Thymus (tissue), 11 donors: Measurements from ENCODE around the gene FRMPD1. TPM values are rescaled to one million over a fixed set of nuclear protein-coding genes. Genes with fewer than 3 reads are reported as not detected.

Experiments used
- DNase-seq, 9 donors: peaks; one replicate each; pipeline ENCODE4 v3.0.0-alpha.2; 2013; ENCODE audit warnings: low spot score in 9 of 9, low read depth in 6 of 9, missing footprints in 1 of 9
- H3K27ac ChIP-seq, 2 donors: one replicate each; pipeline ENCODE4 v1.5.1; 2013; ENCODE audit warnings: control low read depth in 1 of 2, low read depth in 1 of 2, low read length in 1 of 2, mild to moderate bottlenecking in 1 of 2, moderate library complexity in 1 of 2
- H3K27me3 ChIP-seq, 2 donors: one replicate each; pipeline ENCODE4 v1.5.1; 2013; ENCODE audit warnings: low read length in 1 of 2; ENCODE audit not compliant: control insufficient read depth in 2 of 2, insufficient read depth in 1 of 2
- H3K36me3 ChIP-seq, 2 donors: one replicate each; pipeline ENCODE4 v1.5.1; 2013; ENCODE audit warnings: low read length in 1 of 2, mild to moderate bottlenecking in 1 of 2, moderate library complexity in 1 of 2; ENCODE audit not compliant: control insufficient read depth in 2 of 2, insufficient read depth in 2 of 2
- H3K4me1 ChIP-seq, 2 donors: one replicate each; pipeline ENCODE4 v1.5.1; 2013; ENCODE audit warnings: low read length in 2 of 2; ENCODE audit not compliant: control insufficient read depth in 2 of 2, insufficient read depth in 2 of 2
- H3K4me3 ChIP-seq, 2 donors: one replicate each; pipeline ENCODE4 v1.5.1; 2013; ENCODE audit warnings: low read length in 2 of 2, control low read depth in 1 of 2, mild to moderate bottlenecking in 1 of 2
- H3K9me3 ChIP-seq, 2 donors: one replicate each; pipeline ENCODE4 v1.5.1; 2013; ENCODE audit warnings: low read length in 1 of 2, mild to moderate bottlenecking in 1 of 2; ENCODE audit not compliant: control insufficient read depth in 2 of 2, insufficient read depth in 1 of 2
- WGBS: extraction: QIAGEN DNeasy Blood & Tissue Kit; methylation state at CpG from one replicate; pipeline ENCODE4 v1.1.7; 2013; 5-methylcytosine and 5-hydroxymethylcytosine counted together
- polyA plus RNA-seq: library from polyadenylated mRNA; stranded (reverse); fragments of 200-250 nt; gene quantifications from one replicate; pipeline ENCODE4 v1.2.3, GENCODE V29; 2013
- total RNA-seq: library from RNA; stranded (reverse); fragments of 120-200 nt; gene quantifications from one replicate; pipeline ENCODE4 v1.2.4, GENCODE V29; 2013
- donor health status: healthy.

The FRMPD1 gene
- total and polyA plus RNA-seq, 2 donors, result 0.14 to 0.16 TPM

DNA sequence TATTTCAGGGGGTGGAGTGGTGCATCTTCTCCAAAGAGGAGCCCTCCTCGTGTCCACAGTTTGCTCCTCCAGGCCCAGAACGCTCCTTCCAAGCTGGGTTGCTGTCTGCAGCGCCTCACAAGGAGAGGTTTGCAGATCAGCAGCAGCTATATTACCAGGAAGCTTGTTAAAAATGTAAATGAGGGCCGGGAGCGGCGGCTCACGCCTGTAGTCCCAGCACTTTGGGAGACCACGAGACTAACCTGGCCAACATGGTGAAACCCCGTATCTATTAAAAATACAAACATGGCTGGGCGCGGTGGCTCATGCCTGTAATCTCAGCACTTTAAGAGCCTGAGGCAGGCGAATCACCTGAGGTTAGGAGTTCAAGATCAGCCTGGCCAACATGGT, 25.0 kb upstream of the FRMPD1 start:
- Histone ChIP-seq H3K27me3 (no peaks in the 10 kb centered on the region), H3K9me3 (no peaks in the 10 kb centered on the region), H3K27ac (no peak overlapping the region), H3K4me1 (peaks cover 0 to 2% of the 10 kb centered on the region in 2 donors), H3K4me3 (no peak overlapping the region), H3K36me3 (no peaks in the 10 kb centered on the region)
- DNase-seq, result no peak
- 93% methylated on average over 12 of the region's 12 CpGs for WGBS

DNA sequence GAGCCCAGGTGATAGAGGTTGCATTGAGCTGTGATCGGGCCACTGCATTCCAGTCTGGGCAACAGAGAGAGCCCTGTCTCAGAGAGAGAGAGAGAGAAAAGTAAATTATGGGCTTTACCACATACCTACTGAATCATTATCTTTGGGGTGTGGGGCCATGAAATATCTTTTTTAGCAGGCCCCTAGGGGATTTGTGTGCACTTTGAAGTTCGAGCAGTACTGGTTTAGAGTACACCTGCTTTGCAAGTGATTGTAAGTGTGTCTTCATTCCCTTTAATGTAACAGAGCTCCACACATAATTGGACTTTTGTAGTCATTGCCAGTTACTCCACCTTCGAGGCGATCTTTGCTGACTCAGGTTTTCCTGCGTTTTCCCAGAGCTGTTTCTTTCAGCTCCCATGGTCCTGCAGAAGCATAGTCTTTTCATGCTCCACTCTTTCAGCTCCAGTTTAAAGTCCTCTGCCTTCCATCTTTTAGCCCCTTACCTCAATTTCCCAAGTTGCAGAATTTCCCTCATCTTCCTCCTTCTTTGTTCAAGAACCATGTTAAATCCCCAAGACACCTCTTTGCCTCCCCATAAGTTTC, 24.0 kb upstream of the FRMPD1 start:
- Histone ChIP-seq H3K9me3 (no peaks in the 10 kb centered on the region), H3K4me1 (no peaks in the 10 kb centered on the region), H3K27ac (no peak overlapping the region), H3K27me3 (no peaks in the 10 kb centered on the region), H3K4me3 (no peak overlapping the region), H3K36me3 (no peaks in the 10 kb centered on the region)
- no peak for DNase-seq
- 91% methylated on average over 5 of the region's 5 CpGs for WGBS

DNA sequence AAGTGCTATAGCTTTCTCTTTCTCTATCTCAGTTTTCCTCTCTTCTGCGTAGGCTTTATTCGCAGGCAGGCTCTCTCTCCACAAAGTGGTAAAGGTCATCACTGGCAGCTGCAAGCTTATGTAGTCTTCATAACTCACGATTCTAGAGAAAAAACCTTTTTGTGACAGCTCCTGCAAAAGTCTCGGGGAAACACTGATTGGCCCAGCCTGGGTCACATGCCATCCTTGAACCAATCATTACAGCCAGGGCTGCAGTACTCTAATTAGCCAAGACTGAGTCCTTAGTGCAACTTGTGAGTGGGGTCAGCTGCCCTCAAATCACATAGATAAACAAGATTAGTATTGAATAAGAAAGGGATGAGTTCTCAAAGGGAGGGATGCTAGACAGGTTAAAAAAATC, 18.3 kb upstream of the FRMPD1 start:
- Histone ChIP-seq H3K4me1 (no peaks in the 10 kb centered on the region), H3K36me3 (no peaks in the 10 kb centered on the region), H3K9me3 (no peaks in the 10 kb centered on the region), H3K27me3 (no peaks in the 10 kb centered on the region), H3K4me3 (no peak overlapping the region), H3K27ac (no peak overlapping the region)
- 97% methylated on average over 4 of the region's 4 CpGs for WGBS
- DNase-seq, result no peak

GRCh38 chr9:37635808-37636207, 14.9 kb upstream of the FRMPD1 start:
- no peaks in the 10 kb centered on the region for H3K4me1 ChIP-seq
- no peaks in the 10 kb centered on the region for H3K36me3 ChIP-seq
- no peaks in the 10 kb centered on the region for H3K9me3 ChIP-seq
- no peak overlapping the region for H3K27ac ChIP-seq
- no peaks in the 10 kb centered on the region for H3K27me3 ChIP-seq
- no peak for DNase-seq
- WGBS, result 95% methylated on average over 16 of the region's 16 CpGs
- H3K4me3 ChIP-seq, result no peak overlapping the region

GRCh38 chr9:37636511-37637448, 14.0 kb upstream of the FRMPD1 start:
- Histone ChIP-seq H3K27ac (no peak overlapping the region), H3K4me3 (no peak overlapping the region), H3K4me1 (no peaks in the 10 kb centered on the region), H3K27me3 (peaks cover 3 to 4% of the 10 kb centered on the region in 2 donors), H3K36me3 (no peaks in the 10 kb centered on the region), H3K9me3 (no peaks in the 10 kb centered on the region)
- DNase-seq, result no peak
- WGBS, result 96% methylated on average over 39 of the region's 39 CpGs

DNA sequence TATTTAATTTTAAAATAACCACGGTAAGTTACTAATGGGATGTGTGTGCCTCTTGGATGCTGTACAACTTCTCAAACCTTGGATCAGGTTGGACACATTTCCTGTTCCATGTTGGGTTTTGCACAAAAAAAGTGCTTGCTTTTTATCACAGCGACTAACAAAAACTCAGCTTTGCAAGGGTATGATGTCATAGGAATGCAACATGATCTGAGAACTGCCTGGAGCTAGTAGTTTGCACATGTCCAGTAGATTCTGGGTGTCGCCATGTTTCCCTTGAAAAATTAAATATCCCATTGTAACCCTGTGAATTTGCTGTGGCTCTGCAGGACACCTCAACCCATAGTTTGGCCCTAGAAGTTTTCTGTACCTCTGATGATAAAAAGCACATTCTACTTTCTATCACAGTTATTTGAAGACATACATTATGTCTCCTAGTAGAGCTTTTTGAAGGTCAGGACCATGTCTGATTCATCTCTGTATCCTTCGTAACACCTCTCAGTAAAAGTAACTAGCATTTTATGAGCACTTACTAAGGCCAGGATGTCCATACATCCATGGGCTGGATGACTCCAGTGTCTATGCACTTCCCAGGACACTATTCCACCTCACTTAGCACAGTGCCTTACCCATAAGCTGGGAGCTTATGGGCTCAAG, 11.5 kb upstream of the FRMPD1 start:
- Histone ChIP-seq H3K36me3 (no peaks in the 10 kb centered on the region), H3K27me3 (peaks cover 3 to 8% of the 10 kb centered on the region in 2 donors), H3K9me3 (no peaks in the 10 kb centered on the region), H3K4me1 (no peaks in the 10 kb centered on the region), H3K27ac (no peak overlapping the region), H3K4me3 (no peak overlapping the region)
- 94% methylated on average over 4 of the region's 4 CpGs for WGBS
- DNase-seq, result no peak

GRCh38 chr9:37639841-37640240, 10.9 kb upstream of the FRMPD1 start:
- H3K4me1 ChIP-seq, result no peaks in the 10 kb centered on the region
- DNase-seq, result no peak
- no peaks in the 10 kb centered on the region for H3K9me3 ChIP-seq
- H3K4me3 ChIP-seq, result no peak overlapping the region
- H3K27ac ChIP-seq, result no peak overlapping the region
- peaks cover 3 to 14% of the 10 kb centered on the region in 2 donors for H3K27me3 ChIP-seq
- 94% methylated on average over 3 of the region's 3 CpGs for WGBS
- no peaks in the 10 kb centered on the region for H3K36me3 ChIP-seq

- Histone ChIP-seq H3K27ac (no peak overlapping the region), H3K36me3 (no peaks in the 10 kb centered on the region), H3K4me3 (no peak overlapping the region), H3K9me3 (no peaks in the 10 kb centered on the region), H3K27me3 (peaks cover 3 to 15% of the 10 kb centered on the region in 2 donors), H3K4me1 (no peaks in the 10 kb centered on the region)
- 86% methylated on average over 3 of the region's 3 CpGs for WGBS
- DNase-seq, result no peak
Measured at GRCh38 chr9:37640246-37640645, 10.5 kb upstream of the FRMPD1 start.

DNA sequence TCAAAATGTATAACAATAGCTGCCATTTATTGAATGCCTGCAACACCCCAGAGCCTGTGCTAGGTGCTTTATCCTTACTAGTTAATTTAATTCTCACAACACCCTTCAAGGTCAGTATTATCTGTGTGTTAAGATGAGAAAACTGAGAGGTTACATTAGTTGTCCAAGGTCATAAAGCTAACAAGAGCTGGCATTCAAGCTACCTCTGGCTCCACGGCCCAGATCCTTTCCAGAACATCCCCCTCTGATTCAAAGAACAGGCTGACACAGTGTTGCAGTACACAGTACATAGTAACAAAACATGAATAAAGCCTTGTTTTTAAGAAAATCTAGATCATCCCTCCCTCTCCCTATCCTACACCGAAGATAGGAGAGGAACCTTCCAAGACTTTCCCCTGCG, 9.4 kb upstream of the FRMPD1 start:
- H3K4me1 ChIP-seq, result no peaks in the 10 kb centered on the region
- peaks cover 3 to 18% of the 10 kb centered on the region in 2 donors for H3K27me3 ChIP-seq
- no peak overlapping the region for H3K27ac ChIP-seq
- no peaks in the 10 kb centered on the region for H3K36me3 ChIP-seq
- WGBS, result 96% methylated on average over 3 of the region's 3 CpGs
- no peaks in the 10 kb centered on the region for H3K9me3 ChIP-seq
- H3K4me3 ChIP-seq, result no peak overlapping the region
- DNase-seq, result no peak
